Mesenchymal stem cell (in vitro differentiated cells and primary cell): ENCODE measurements around the gene KRT38.

Experiments used
- DNase-seq: peaks from one replicate; pipeline ENCODE4 v3.0.0-alpha.2; 2013
- H2AFZ ChIP-seq: one replicate; pipeline ENCODE4 v1.6.1; 2013; ENCODE audit warnings: low read depth, mild to moderate bottlenecking, control low read depth, inconsistent platforms, low read length, moderate library complexity
- H2AK5ac ChIP-seq: 2 replicates; pipeline ENCODE4 v1.6.1; 2013; ENCODE audit warnings: low read length, moderate library complexity, mild to moderate bottlenecking, inconsistent platforms; ENCODE audit not compliant: severe bottlenecking
- H2BK120ac ChIP-seq: one replicate; pipeline ENCODE4 v1.6.1; 2013; ENCODE audit warnings: low read depth, mild to moderate bottlenecking, inconsistent platforms, low read length, moderate library complexity
- H2BK12ac ChIP-seq, 2 experiments: one replicate each; pipeline ENCODE4 v1.6.1; 2013; ENCODE audit warnings: inconsistent platforms in 2 of 2, low read length in 2 of 2, mild to moderate bottlenecking in 2 of 2, moderate library complexity in 2 of 2, control low read depth in 1 of 2
- H2BK15ac ChIP-seq: one replicate; pipeline ENCODE4 v1.6.1; 2013; ENCODE audit warnings: mild to moderate bottlenecking, low read depth, inconsistent platforms; ENCODE audit not compliant: poor library complexity, severe bottlenecking
- H2BK5ac ChIP-seq: 2 replicates; pipeline ENCODE4 v1.6.1; 2013; ENCODE audit warnings: low read depth, mild to moderate bottlenecking, low read length, control low read depth, inconsistent platforms; ENCODE audit not compliant: poor library complexity, severe bottlenecking
- H3K14ac ChIP-seq, 2 experiments: one replicate each; pipeline ENCODE4 v1.6.1; 2013; ENCODE audit warnings: inconsistent platforms in 2 of 2, low read length in 2 of 2, control low read depth in 1 of 2, mild to moderate bottlenecking in 1 of 2, moderate library complexity in 1 of 2
- H3K18ac ChIP-seq, 2 experiments: one replicate each; pipeline ENCODE4 v1.6.1; 2013; ENCODE audit warnings: inconsistent platforms in 2 of 2, low read length in 2 of 2, control low read depth in 1 of 2, low read depth in 1 of 2, mild to moderate bottlenecking in 1 of 2
- H3K23ac ChIP-seq, 2 experiments: one replicate each; pipeline ENCODE4 v1.6.1; 2013; ENCODE audit warnings: inconsistent platforms in 2 of 2, low read length in 2 of 2, mild to moderate bottlenecking in 2 of 2, moderate library complexity in 2 of 2, control low read depth in 1 of 2
- H3K27ac ChIP-seq: 2 replicates; pipeline ENCODE4 v1.5.1; 2013; ENCODE audit warnings: mild to moderate bottlenecking, moderate library complexity, low read length, control low read depth, inconsistent platforms; ENCODE audit not compliant: poor library complexity, severe bottlenecking
- H3K27me3 ChIP-seq, 2 experiments: 2 replicates each; pipeline versions ENCODE4 v1.6.1 to v1.7.0; 2013; ENCODE audit warnings: low read length in 2 of 2, mild to moderate bottlenecking in 2 of 2, moderate library complexity in 2 of 2, control low read depth in 1 of 2, inconsistent platforms in 1 of 2; ENCODE audit not compliant: control insufficient read depth in 1 of 2, insufficient read depth in 1 of 2
- H3K36me3 ChIP-seq, 2 experiments: 2 replicates each; pipeline versions ENCODE4 v1.6.1 to v1.7.0; 2013; ENCODE audit warnings: low read length in 2 of 2, control low read depth in 1 of 2, inconsistent platforms in 1 of 2, low read depth in 1 of 2, mild to moderate bottlenecking in 1 of 2; ENCODE audit not compliant: insufficient read depth in 2 of 2, control insufficient read depth in 1 of 2
- H3K4ac ChIP-seq, 2 experiments: one replicate each; pipeline ENCODE4 v1.6.1; 2013; ENCODE audit warnings: inconsistent platforms in 2 of 2, low read length in 2 of 2, mild to moderate bottlenecking in 2 of 2, moderate library complexity in 2 of 2, control low read depth in 1 of 2, low read depth in 1 of 2
- H3K4me1 ChIP-seq: 2 replicates; pipeline ENCODE4 v1.6.1; 2013; ENCODE audit warnings: low read depth, low read length, control low read depth; ENCODE audit not compliant: control insufficient read depth, insufficient read depth
- H3K4me2 ChIP-seq: 2 replicates; pipeline ENCODE4 v1.6.1; 2013; ENCODE audit warnings: low read length, mild to moderate bottlenecking, inconsistent platforms; ENCODE audit not compliant: poor library complexity, severe bottlenecking
- H3K4me3 ChIP-seq, 2 experiments: 2 replicates each; pipeline versions ENCODE4 v1.5.1 to v1.7.0; 2013; ENCODE audit warnings: low read length in 2 of 2, mild to moderate bottlenecking in 2 of 2, control low read depth in 1 of 2, low read depth in 1 of 2; ENCODE audit not compliant: insufficient read depth in 1 of 2
- H3K79me1 ChIP-seq: replicated peaks from 2 replicates; pipeline ENCODE4 v1.6.1; 2013; ENCODE audit warnings: mild to moderate bottlenecking, control low read depth, low read length, inconsistent platforms; ENCODE audit not compliant: poor library complexity, severe bottlenecking
- H3K9ac ChIP-seq: 2 replicates; pipeline ENCODE4 v1.7.0; 2013; ENCODE audit warnings: mild to moderate bottlenecking, low read length, moderate library complexity
- H3K9me3 ChIP-seq: 2 replicates; pipeline ENCODE4 v1.7.0; 2013; ENCODE audit warnings: mild to moderate bottlenecking, low read length; ENCODE audit not compliant: control insufficient read depth
- H4K8ac ChIP-seq: one replicate; pipeline ENCODE4 v1.6.1; 2013; ENCODE audit warnings: inconsistent platforms, mild to moderate bottlenecking, low read length, moderate library complexity
- H4K91ac ChIP-seq: one replicate; pipeline ENCODE4 v1.6.1; 2013; ENCODE audit warnings: mild to moderate bottlenecking, low read length, inconsistent platforms
- WGBS: methylation state at CpG from one replicate; pipeline ENCODE4 v1.1.7; 2013; ENCODE audit warnings: mixed read lengths; 5-methylcytosine and 5-hydroxymethylcytosine counted together

KRT38 gene

GRCh38 chr17:41453066-41453465 is 12.3 kb upstream of the KRT38 start:
- Histone ChIP-seq H2BK120ac (no peak overlapping the region), H2AFZ (no peak overlapping the region), H4K91ac (no peak overlapping the region), H3K79me1 (no peaks in the 10 kb centered on the region), H2AK5ac (no peak overlapping the region), H3K9ac (no peak overlapping the region), H3K4me2 (no peak overlapping the region), H3K14ac (no peak overlapping the region), H3K27ac (no peak overlapping the region), H3K27me3 (peaks cover 0 to 59% of the 10 kb centered on the region in 2 experiments), H3K4ac (no peak overlapping the region), H3K9me3 (peaks cover 14% of the 10 kb centered on the region), H3K36me3 (no peaks in the 10 kb centered on the region), H2BK12ac (no peak overlapping the region), H2BK15ac (no peak overlapping the region), H4K8ac (no peak overlapping the region), H3K18ac (no peak overlapping the region), H3K4me1 (no peaks in the 10 kb centered on the region), H2BK5ac (no peak overlapping the region), H3K23ac (no peak overlapping the region), H3K4me3 (no peak overlapping the region)
- 95% methylated on average over 2 of the region's 3 CpGs for WGBS
- DNase-seq = no peak

GRCh38 chr17:41452281-41452680 is 11.5 kb upstream of the KRT38 start:
- Histone ChIP-seq H3K4me1 (no peaks in the 10 kb centered on the region), H3K79me1 (no peaks in the 10 kb centered on the region), H3K9ac (no peak overlapping the region), H3K9me3 (peaks cover 14% of the 10 kb centered on the region), H3K23ac (no peak overlapping the region), H3K27me3 (peaks cover 0 to 55% of the 10 kb centered on the region in 2 experiments), H3K18ac (no peak overlapping the region), H3K27ac (no peak overlapping the region), H2BK5ac (no peak overlapping the region), H2AFZ (no peak overlapping the region), H2AK5ac (no peak overlapping the region), H3K14ac (no peak overlapping the region), H3K4ac (no peak overlapping the region), H3K4me2 (no peak overlapping the region), H3K4me3 (no peak overlapping the region), H4K8ac (no peak overlapping the region), H2BK15ac (no peak overlapping the region), H2BK120ac (no peak overlapping the region), H2BK12ac (no peak overlapping the region), H3K36me3 (no peaks in the 10 kb centered on the region), H4K91ac (no peak overlapping the region)
- WGBS = 88% methylated on average over 3 of the region's 4 CpGs
- no peak for DNase-seq

GRCh38 chr17:41451154-41451728 is 10.5 kb upstream of the KRT38 start:
- no peak overlapping the region for H3K23ac ChIP-seq
- no peak overlapping the region for H3K4me2 ChIP-seq
- no peak overlapping the region for H2BK120ac ChIP-seq
- no peak overlapping the region for H3K4ac ChIP-seq
- no peak overlapping the region for H2BK5ac ChIP-seq
- WGBS = 41% methylated on average over 2 of the region's 2 CpGs
- no peak overlapping the region for H2BK12ac ChIP-seq
- H2BK15ac ChIP-seq = no peak overlapping the region
- no peak overlapping the region for H2AFZ ChIP-seq
- peaks cover 14% of the 10 kb centered on the region for H3K9me3 ChIP-seq
- H3K27ac ChIP-seq = no peak overlapping the region
- no peak overlapping the region for H3K14ac ChIP-seq
- no peak overlapping the region for H3K9ac ChIP-seq
- no peak for DNase-seq
- H3K79me1 ChIP-seq = no peaks in the 10 kb centered on the region
- H3K36me3 ChIP-seq = no peaks in the 10 kb centered on the region
- H4K8ac ChIP-seq = no peak overlapping the region
- H3K18ac ChIP-seq = no peak overlapping the region
- H3K4me1 ChIP-seq = no peaks in the 10 kb centered on the region
- no peak overlapping the region for H3K4me3 ChIP-seq
- H3K27me3 ChIP-seq = peaks cover 0 to 45% of the 10 kb centered on the region in 2 experiments
- H4K91ac ChIP-seq = no peak overlapping the region
- no peak overlapping the region for H2AK5ac ChIP-seq

- no peak overlapping the region for H3K27ac ChIP-seq
Measured at GRCh38 chr17:41449008-41449407, 8.2 kb upstream of the KRT38 start.

More at GRCh38 chr17:41449008-41449407, 8.2 kb upstream of the KRT38 start:
- no peak overlapping the region for H3K4me2 ChIP-seq
- H2BK15ac ChIP-seq = no peak overlapping the region
- H3K23ac ChIP-seq = peak overlapping the region in 1 of 2 experiments; percentile 63
- no peak overlapping the region for H3K18ac ChIP-seq
- no peak overlapping the region for H4K8ac ChIP-seq
- H2BK5ac ChIP-seq = no peak overlapping the region
- no peak overlapping the region for H2AK5ac ChIP-seq
- no peak overlapping the region for H4K91ac ChIP-seq
- H2BK12ac ChIP-seq = no peak overlapping the region
- no peak overlapping the region for H2BK120ac ChIP-seq
- H3K36me3 ChIP-seq = no peaks in the 10 kb centered on the region
- H3K27me3 ChIP-seq = peaks cover 0 to 44% of the 10 kb centered on the region in 2 experiments
- WGBS = 80% methylated on average over 6 of the region's 6 CpGs
- no peak overlapping the region for H3K4ac ChIP-seq
- H2AFZ ChIP-seq = no peak overlapping the region
- no peaks in the 10 kb centered on the region for H3K4me1 ChIP-seq
- peaks cover 14% of the 10 kb centered on the region for H3K9me3 ChIP-seq
- H3K79me1 ChIP-seq = no peaks in the 10 kb centered on the region
- no peak overlapping the region for H3K9ac ChIP-seq
- no peak overlapping the region for H3K4me3 ChIP-seq
- DNase-seq = no peak
- no peak overlapping the region for H3K14ac ChIP-seq
